Measurements from ENCODE around the gene PTPRH. TPM values are rescaled to one million over a fixed set of nuclear protein-coding genes. Genes with fewer than 3 reads are reported as not detected.

The PTPRH gene
- total and polyA plus RNA-seq, 8 donors: 5.1 to 15.3 (median 8.1) TPM

DNA sequence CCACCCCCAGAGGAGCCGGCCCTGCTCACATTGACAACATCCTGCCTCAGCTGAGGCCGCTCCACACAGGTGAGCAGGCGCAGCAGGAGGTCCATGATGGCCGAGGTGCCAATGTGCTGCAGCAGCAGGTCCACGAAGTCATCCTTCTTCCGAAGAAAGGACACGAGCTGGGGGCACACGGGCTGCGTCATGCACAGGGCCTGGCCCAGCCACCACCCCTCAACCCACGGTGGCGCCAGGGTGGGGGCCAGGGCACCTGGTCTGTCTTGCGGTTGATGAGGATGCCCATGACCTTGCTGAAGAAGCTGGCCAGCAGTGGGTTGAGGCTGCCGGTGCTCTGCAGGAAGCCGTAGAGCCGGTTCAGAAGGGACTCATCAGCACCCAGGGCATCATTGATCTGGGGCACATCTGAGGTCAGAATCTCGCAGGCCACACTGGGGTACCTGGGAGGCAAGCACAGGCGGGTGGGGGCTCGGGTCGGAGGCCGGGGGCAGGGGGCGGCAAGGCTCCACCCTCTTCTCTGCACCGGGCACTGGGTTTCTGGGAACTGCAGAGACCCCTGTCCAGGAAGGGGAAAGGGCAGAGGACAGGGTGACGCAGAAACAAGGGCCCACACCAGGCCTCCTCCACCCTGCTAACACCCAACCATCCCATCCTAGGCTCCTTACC is 36.1 kb upstream of the PTPRH start:
- intact Hi-C loops (cut with DNase I): no loop called here
- H3K27me3 ChIP-seq: no peaks in the 10 kb centered on the region
- no peak overlapping the region for H3K4me3 ChIP-seq
- TF ChIP-seq, protein P1, sequence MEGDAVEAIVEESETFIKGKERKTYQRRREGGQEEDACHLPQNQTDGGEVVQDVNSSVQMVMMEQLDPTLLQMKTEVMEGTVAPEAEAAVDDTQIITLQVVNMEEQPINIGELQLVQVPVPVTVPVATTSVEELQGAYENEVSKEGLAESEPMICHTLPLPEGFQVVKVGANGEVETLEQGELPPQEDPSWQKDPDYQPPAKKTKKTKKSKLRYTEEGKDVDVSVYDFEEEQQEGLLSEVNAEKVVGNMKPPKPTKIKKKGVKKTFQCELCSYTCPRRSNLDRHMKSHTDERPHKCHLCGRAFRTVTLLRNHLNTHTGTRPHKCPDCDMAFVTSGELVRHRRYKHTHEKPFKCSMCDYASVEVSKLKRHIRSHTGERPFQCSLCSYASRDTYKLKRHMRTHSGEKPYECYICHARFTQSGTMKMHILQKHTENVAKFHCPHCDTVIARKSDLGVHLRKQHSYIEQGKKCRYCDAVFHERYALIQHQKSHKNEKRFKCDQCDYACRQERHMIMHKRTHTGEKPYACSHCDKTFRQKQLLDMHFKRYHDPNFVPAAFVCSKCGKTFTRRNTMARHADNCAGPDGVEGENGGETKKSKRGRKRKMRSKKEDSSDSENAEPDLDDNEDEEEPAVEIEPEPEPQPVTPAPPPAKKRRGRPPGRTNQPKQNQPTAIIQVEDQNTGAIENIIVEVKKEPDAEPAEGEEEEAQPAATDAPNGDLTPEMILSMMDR (IDR thresholded peaks at IDR 0.05): no peak
- DNase-seq (peak in 1 of 6 donors; percentile 14), ATAC-seq (no peak), FAIRE-seq (no peak)
- no peaks in the 10 kb centered on the region for H3K9me3 ChIP-seq
- H3K36me3 ChIP-seq: peaks cover 0 to 52% (median 25%) of the 10 kb centered on the region in 3 donors
- WGBS, 2 donors: 94 to 96% methylated on average over 17 to 23 of the region's 23 CpGs
- H3K4me1 ChIP-seq: no peaks in the 10 kb centered on the region
- no peak overlapping the region for H3K27ac ChIP-seq

DNA sequence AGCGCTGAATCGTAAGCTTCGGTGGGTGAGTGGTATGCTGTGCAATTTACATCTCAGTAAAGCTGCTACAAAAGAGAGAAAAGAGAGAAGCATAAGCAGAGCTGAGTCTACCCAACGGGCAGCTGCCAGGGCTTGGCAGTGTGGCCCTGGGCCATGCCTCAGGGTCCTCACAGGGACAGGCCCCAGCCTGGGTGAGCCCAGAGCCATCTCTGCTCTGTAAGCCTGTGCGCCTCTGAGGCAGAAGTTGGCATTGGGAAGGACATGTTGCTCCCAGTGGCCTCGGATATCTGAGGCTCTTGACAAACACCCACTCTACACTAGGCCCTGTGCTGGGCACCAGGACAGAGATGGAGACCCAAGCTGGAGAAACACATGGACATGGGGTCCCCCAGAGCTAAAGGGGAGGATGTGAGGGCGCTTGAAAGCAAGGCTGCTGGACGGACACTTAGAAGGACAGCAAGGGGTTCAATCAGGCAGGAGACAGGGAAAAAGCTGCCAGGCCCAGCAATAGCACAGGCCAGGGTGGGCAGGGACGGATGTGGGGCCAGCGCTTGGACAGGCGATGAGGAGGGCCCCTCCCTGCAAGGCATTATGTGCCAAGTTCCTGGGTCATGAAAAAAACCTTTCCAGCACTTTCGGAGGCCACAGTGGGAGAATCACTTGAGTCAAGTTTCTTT is 34.8 kb upstream of the PTPRH start:
- Histone ChIP-seq H3K9me3 (no peaks in the 10 kb centered on the region), H3K4me1 (no peaks in the 10 kb centered on the region), H3K27me3 (no peaks in the 10 kb centered on the region), H3K27ac (no peak overlapping the region), H3K36me3 (peaks cover 4 to 62% (median 33%) of the 10 kb centered on the region in 3 donors), H3K4me3 (no peak overlapping the region)
- TF ChIP-seq, protein P1 (IDR thresholded peaks at IDR 0.05): no peak
- no peak for ATAC-seq
- FAIRE-seq: no peak
- peak in 1 of 6 donors; percentile 5 for DNase-seq
- WGBS, 2 donors: 85 to 91% methylated on average over 12 of the region's 12 CpGs
- intact Hi-C loops (cut with DNase I): no loop called here

DNA sequence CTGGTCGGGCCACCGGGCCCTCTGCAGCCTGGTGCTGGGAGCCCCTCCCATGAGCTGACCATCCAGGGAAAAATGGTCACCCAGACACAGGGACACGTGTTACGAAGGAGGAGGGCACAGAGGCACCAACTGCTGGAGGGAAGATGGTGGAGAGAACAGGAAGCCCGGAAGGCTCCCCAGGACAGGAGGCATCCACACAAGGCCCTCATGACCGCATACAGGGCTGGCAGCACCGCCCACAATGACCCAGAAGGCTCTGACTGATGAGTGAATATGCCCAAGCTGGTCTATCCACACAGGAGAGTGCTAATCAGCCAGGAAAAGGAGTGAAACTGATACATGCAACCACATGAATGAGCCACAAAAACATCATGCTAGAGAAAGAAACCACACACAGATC is 33.2 kb upstream of the PTPRH start:
- intact Hi-C loops (cut with DNase I): no loop called here
- ATAC-seq (no peak), DNase-seq (no peak), FAIRE-seq (no peak)
- Histone ChIP-seq H3K27ac (no peak overlapping the region), H3K4me3 (no peak overlapping the region), H3K36me3 (peaks cover 5 to 77% (median 38%) of the 10 kb centered on the region in 3 donors), H3K4me1 (no peaks in the 10 kb centered on the region), H3K9me3 (no peaks in the 10 kb centered on the region), H3K27me3 (no peaks in the 10 kb centered on the region)
- TF ChIP-seq, protein P1 (IDR thresholded peaks at IDR 0.05): no peak
- WGBS, 2 donors: 84 to 87% methylated on average over 7 of the region's 7 CpGs

DNA sequence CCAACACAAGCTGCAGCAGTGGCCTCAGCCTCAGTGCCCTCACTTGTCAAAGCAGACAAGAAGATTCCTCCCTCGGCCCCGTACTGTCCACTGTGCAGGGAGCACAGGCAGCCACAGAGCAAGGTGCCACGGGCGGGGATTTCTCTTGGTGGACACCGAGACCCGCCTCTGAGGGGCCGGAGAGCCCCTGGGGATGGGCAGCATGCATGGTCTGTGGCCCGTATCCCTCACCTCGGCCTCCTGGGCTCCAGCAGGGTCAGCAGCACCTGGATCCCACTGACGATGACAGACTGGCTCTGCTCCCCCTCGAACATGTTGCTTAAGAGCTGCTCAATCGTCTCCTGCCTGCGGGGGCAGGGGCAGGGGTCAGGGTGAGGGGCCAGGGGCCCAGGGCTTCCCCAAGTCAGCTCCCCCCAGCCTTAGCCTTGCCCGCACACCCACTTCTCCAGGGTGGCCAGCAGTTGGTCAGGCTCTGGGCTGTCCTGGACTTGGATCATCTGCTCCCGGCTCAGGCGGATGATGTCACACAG is 32.7 kb upstream of the PTPRH start:
- no peak overlapping the region for H3K27ac ChIP-seq
- FAIRE-seq (no peak), ATAC-seq (no peak), DNase-seq (peak in 1 of 6 donors; percentile 45)
- no peaks in the 10 kb centered on the region for H3K27me3 ChIP-seq
- H3K36me3 ChIP-seq: peaks cover 5 to 77% (median 38%) of the 10 kb centered on the region in 3 donors
- intact Hi-C loops (cut with DNase I): no loop called here
- H3K4me1 ChIP-seq: no peaks in the 10 kb centered on the region
- TF ChIP-seq, protein P1 (IDR thresholded peaks at IDR 0.05): no peak
- H3K9me3 ChIP-seq: no peaks in the 10 kb centered on the region
- no peak overlapping the region for H3K4me3 ChIP-seq
- WGBS, 2 donors: 92 to 94% methylated on average over 16 of the region's 16 CpGs

All from pancreas (tissue), 10 donors.